OCI-LY3 (cell line): ENCODE data around the gene PCDH8.

ENCODE experiments used
- CTCF ChIP-seq: fragments of 200-600, 300-600 bp; sonication (generic); IDR thresholded peaks from 2 replicates; pipeline ENCODE4 v1.5.1; 2014; ENCODE audit warnings: antibody characterized with exemption, low read length, low read depth
- EZH2phosphoT487 ChIP-seq: fragments of 200-600 bp; shearing (Covaris generic); IDR thresholded peaks from 2 replicates; pipeline ENCODE4 v1.6.1; 2018; ENCODE audit warnings: antibody characterized with exemption, mixed run types, low read depth

- TF ChIP-seq CTCF (no peak), EZH2phosphoT487 (no peak)
Observed at GRCh38 chr13:52812941-52813340, 35.5 kb downstream of the PCDH8 start.
